H9 (cell line): ENCODE data around the gene GABRR2. TPM values are rescaled to one million over a fixed set of nuclear protein-coding genes. Genes with fewer than 3 reads are reported as not detected.

Experiments
- DNase-seq: peaks from one replicate; pipeline ENCODE4 v3.0.0-alpha.2; 2017
- H2AFZ ChIP-seq: one replicate; pipeline ENCODE4 v1.6.1; 2013; ENCODE audit warnings: mild to moderate bottlenecking, low read length, control low read depth, moderate library complexity
- H2AK5ac ChIP-seq: 2 replicates; pipeline ENCODE4 v1.6.1; 2013; ENCODE audit warnings: low read length, control low read depth, mixed read lengths; ENCODE audit not compliant: insufficient read length
- H2BK120ac ChIP-seq: one replicate; pipeline ENCODE4 v1.6.1; 2013; ENCODE audit warnings: low read depth, mild to moderate bottlenecking, low read length, control low read depth, inconsistent platforms; ENCODE audit not compliant: poor library complexity, severe bottlenecking
- H2BK12ac ChIP-seq: 2 replicates; pipeline ENCODE4 v1.6.1; 2013; ENCODE audit warnings: low read length, control low read depth, mixed read lengths, low read depth; ENCODE audit not compliant: insufficient read length
- H2BK15ac ChIP-seq: 2 replicates; pipeline ENCODE4 v1.6.1; 2013; ENCODE audit warnings: low read depth, low read length, control low read depth
- H2BK20ac ChIP-seq: one replicate; pipeline ENCODE4 v1.6.1; 2013; ENCODE audit warnings: low read depth, mild to moderate bottlenecking, low read length, control low read depth, inconsistent platforms; ENCODE audit not compliant: poor library complexity, severe bottlenecking
- H2BK5ac ChIP-seq: 2 replicates; pipeline ENCODE4 v1.6.1; 2013; ENCODE audit warnings: low read length, control low read depth, mixed read lengths; ENCODE audit not compliant: insufficient read length
- H3K14ac ChIP-seq: 2 replicates; pipeline ENCODE4 v1.6.1; 2013; ENCODE audit warnings: low read length, control low read depth; ENCODE audit not compliant: insufficient read depth
- H3K18ac ChIP-seq: 2 replicates; pipeline ENCODE4 v1.6.1; 2013; ENCODE audit warnings: low read depth, mild to moderate bottlenecking, mixed read lengths, low read length, control low read depth; ENCODE audit not compliant: insufficient read length
- H3K23ac ChIP-seq: 2 replicates; pipeline ENCODE4 v1.6.1; 2013; ENCODE audit warnings: low read length, control low read depth, mixed read lengths, low read depth; ENCODE audit not compliant: insufficient read length
- H3K23me2 ChIP-seq: 2 replicates; pipeline ENCODE4 v1.6.1; 2013; ENCODE audit warnings: low read depth, mild to moderate bottlenecking, mixed read lengths, low read length, control low read depth; ENCODE audit not compliant: insufficient read length, poor library complexity, severe bottlenecking
- H3K27ac ChIP-seq: 2 replicates; pipeline ENCODE4 v1.5.1; 2013; ENCODE audit warnings: low read length, control low read depth, mixed read lengths, low read depth; ENCODE audit not compliant: insufficient read length
- H3K27me3 ChIP-seq: 2 replicates; pipeline ENCODE4 v1.6.1; 2013; ENCODE audit warnings: low read length, control low read depth, inconsistent platforms; ENCODE audit not compliant: insufficient read depth
- H3K4ac ChIP-seq: 2 replicates; pipeline ENCODE4 v1.6.1; 2013; ENCODE audit warnings: low read depth, mild to moderate bottlenecking, control low read depth, inconsistent platforms, low read length, moderate library complexity
- H3K4me1 ChIP-seq: 2 replicates; pipeline ENCODE4 v1.6.1; 2013; ENCODE audit warnings: low read length, control low read depth, inconsistent platforms; ENCODE audit not compliant: insufficient read depth
- H3K4me2 ChIP-seq: 2 replicates; pipeline ENCODE4 v1.6.1; 2013; ENCODE audit warnings: low read length, control low read depth, mixed read lengths; ENCODE audit not compliant: insufficient read length, insufficient read depth
- H3K56ac ChIP-seq: 2 replicates; pipeline ENCODE4 v1.6.1; 2013; ENCODE audit warnings: low read depth, mild to moderate bottlenecking, mixed read lengths, low read length, control low read depth; ENCODE audit not compliant: insufficient read length
- H3K79me1 ChIP-seq: 2 replicates; pipeline ENCODE4 v1.6.1; 2013; ENCODE audit warnings: low read depth, mild to moderate bottlenecking, moderate library complexity, low read length, control low read depth, inconsistent platforms; ENCODE audit not compliant: insufficient read depth, poor library complexity, severe bottlenecking
- H3K79me2 ChIP-seq: 2 replicates; pipeline ENCODE4 v1.6.1; 2013; ENCODE audit warnings: low read length, control low read depth, inconsistent platforms; ENCODE audit not compliant: insufficient read depth
- H3K9ac ChIP-seq: 2 replicates; pipeline ENCODE4 v1.6.1; 2013; ENCODE audit warnings: low read length, control low read depth, mixed read lengths; ENCODE audit not compliant: insufficient read length; ENCODE audit errors: extremely low read depth
- H3K9me3 ChIP-seq: one replicate; pipeline ENCODE4 v1.6.1; 2013; ENCODE audit warnings: low read depth, low read length, inconsistent platforms; ENCODE audit not compliant: control insufficient read depth
- H3T11ph ChIP-seq: one replicate; pipeline ENCODE4 v1.6.1; 2013; ENCODE audit warnings: mild to moderate bottlenecking, low read length, control low read depth, inconsistent platforms
- H4K20me1 ChIP-seq: one replicate; pipeline ENCODE4 v1.6.1; 2013; ENCODE audit not compliant: control insufficient read depth, insufficient read length, insufficient read depth
- H4K5ac ChIP-seq: 2 replicates; pipeline ENCODE4 v1.6.1; 2013; ENCODE audit warnings: low read depth, mild to moderate bottlenecking, mixed read lengths, low read length, control low read depth; ENCODE audit not compliant: insufficient read length
- H4K8ac ChIP-seq: replicated peaks from 2 replicates; pipeline ENCODE4 v1.6.1; 2013; ENCODE audit warnings: low read length, control low read depth, mixed read lengths, low read depth; ENCODE audit not compliant: insufficient read length
- H4K91ac ChIP-seq: 2 replicates; pipeline ENCODE4 v1.6.1; 2013; ENCODE audit warnings: low read depth, mild to moderate bottlenecking, moderate library complexity, mixed read lengths, low read length, control low read depth; ENCODE audit not compliant: insufficient read length
- H3K27ac Mint-ChIP-seq, 3 experiments: 2 replicates in 2 of 3; 3 replicates in 1 of 3; pipeline ENCODE4 v1.8.0; 2020 to 2021; ENCODE audit warnings: mixed read lengths in 3 of 3, mild to moderate bottlenecking in 1 of 3, moderate library complexity in 1 of 3
- H3K27me3 Mint-ChIP-seq: 2 replicates; pipeline ENCODE4 v1.8.0; 2021; ENCODE audit warnings: low read depth, mild to moderate bottlenecking, moderate library complexity, mixed read lengths
- H3K36me3 Mint-ChIP-seq, 3 experiments: 2 replicates in 2 of 3; 3 replicates in 1 of 3; pipeline ENCODE4 v1.8.0; 2020 to 2021; ENCODE audit warnings: low read depth in 3 of 3, mixed read lengths in 3 of 3; ENCODE audit not compliant: insufficient read depth in 1 of 3
- H3K4me1 Mint-ChIP-seq, 2 experiments: 2 replicates each; pipeline ENCODE4 v1.8.0; 2020; ENCODE audit warnings: mixed read lengths in 2 of 2
- H3K4me3 Mint-ChIP-seq, 2 experiments: 2 replicates in 1 of 2; 3 replicates in 1 of 2; pipeline ENCODE4 v1.8.0; 2020 to 2021; ENCODE audit warnings: mild to moderate bottlenecking in 2 of 2, mixed read lengths in 2 of 2, moderate library complexity in 1 of 2
- H3K9me3 Mint-ChIP-seq, 2 experiments: 2 replicates in 1 of 2; 3 replicates in 1 of 2; pipeline ENCODE4 v1.8.0; 2020; ENCODE audit warnings: mild to moderate bottlenecking in 2 of 2, mixed read lengths in 2 of 2, moderate library complexity in 1 of 2
- CTCF ChIP-seq: fragments of 200-600 bp; sonication (generic); conservative IDR thresholded peaks from 3 replicates; pipeline ENCODE4 v1.8.0; 2021; ENCODE audit warnings: antibody characterized with exemption, mild to moderate bottlenecking
- WGBS: extraction: QIAGEN DNeasy Blood & Tissue Kit; methylation state at CpG from one replicate; pipeline ENCODE4 v1.1.7; 2013; ENCODE audit warnings: missing lambda C conversion rate, low lambda C conversion rate, mixed read lengths; ENCODE audit not compliant: insufficient read length; ENCODE audit errors: extremely low coverage; 5-methylcytosine and 5-hydroxymethylcytosine counted together
- total RNA-seq: library from RNA; stranded (reverse); gene quantifications from 2 replicates; pipeline ENCODE4 v1.2.1, GENCODE V29; 2021

GABRR2 gene
- total RNA-seq, 1 experiment from 2014 or later, result not detected

- peaks cover 3% of the 10 kb centered on the region; the same call in 1 of the 2 replicates for H3K4me1 ChIP-seq
- H4K5ac ChIP-seq, result no peak overlapping the region
- no peak overlapping the region for H3K27ac ChIP-seq
- H2BK20ac ChIP-seq, result no peak overlapping the region
- H3K4ac ChIP-seq, result no peak overlapping the region
- H3K27me3 ChIP-seq, result no peaks in the 10 kb centered on the region
- H2BK15ac ChIP-seq, result no peak overlapping the region
- H3K56ac ChIP-seq, result no peak overlapping the region
- no peak for DNase-seq
- H3K9me3 Mint-ChIP-seq, result peaks cover 13 to 14% of the 10 kb centered on the region in 2 experiments; a peak in 4 of 5 replicates
- no peak overlapping the region for H2BK120ac ChIP-seq
- H4K91ac ChIP-seq, result no peak overlapping the region
- no peak for TF ChIP-seq CTCF
- H3K23ac ChIP-seq, result no peak overlapping the region
- no peak overlapping the region for H3K14ac ChIP-seq
- H2AFZ ChIP-seq, result no peak overlapping the region
- no peak overlapping the region for H3T11ph ChIP-seq
- H2AK5ac ChIP-seq, result no peak overlapping the region
- H3K4me1 Mint-ChIP-seq, result peaks cover under 1 to 2% of the 10 kb centered on the region in 2 experiments
- H2BK12ac ChIP-seq, result no peak overlapping the region
- no peak overlapping the region for H4K8ac ChIP-seq
- H3K9ac ChIP-seq, result no peak overlapping the region
- peaks cover 5 to 12% (median 8%) of the 10 kb centered on the region in 3 experiments; a peak in 5 of 7 replicates for H3K36me3 Mint-ChIP-seq
- peaks cover 3% of the 10 kb centered on the region; the same call in 1 of the 2 replicates for H3K27me3 Mint-ChIP-seq
- no peak overlapping the region for H3K4me2 ChIP-seq
- no peak overlapping the region for H3K4me3 Mint-ChIP-seq
- no peaks in the 10 kb centered on the region for H3K79me2 ChIP-seq
- no peak overlapping the region for H2BK5ac ChIP-seq
- H4K20me1 ChIP-seq, result no peaks in the 10 kb centered on the region
- H3K27ac Mint-ChIP-seq, result no peak overlapping the region
- no peaks in the 10 kb centered on the region for H3K79me1 ChIP-seq
- H3K23me2 ChIP-seq, result no peaks in the 10 kb centered on the region
- no peak overlapping the region for H3K18ac ChIP-seq
- no peaks in the 10 kb centered on the region for H3K9me3 ChIP-seq
- no CpG with 5 or more reads among the region's 4 CpGs for WGBS
Observed at GRCh38 chr6:89222712-89223039, 92.4 kb downstream of the GABRR2 start.
